ENCODE measurements around the gene MSI2. TPM values are rescaled to one million over a fixed set of nuclear protein-coding genes. Genes with fewer than 3 reads are reported as not detected.

Gene MSI2
- total and polyA plus RNA-seq, 2 donors (not counting 3 experiments of a cell fraction or from before 2014, with no cell fraction given): 20.9 to 59.3 TPM

GRCh38 chr17:57584050-57584551, 327.8 kb downstream of the MSI2 start:
- no peaks in the 10 kb centered on the region for H3K79me2 ChIP-seq (ENCODE audit: control insufficient read depth, insufficient read depth, low read length)
- CTCF ChIA-PET: interaction anchor here (1.2 to 1.7 kb wide), 2 partner anchors 88 to 341 kb away, joined by 4 to 6 read pairs; no protein-coding TSS in a partner anchor
- FAIRE-seq (no peak), DNase-seq (ENCODE audit: low read depth, low spot score) (no peak)
- H3K9me3 ChIP-seq (replicated peaks; ENCODE audit: control insufficient read depth, insufficient read depth, low read length): no peaks in the 10 kb centered on the region
- intact Hi-C loops (cut with micrococcal nuclease) (no loop called here), dilution Hi-C loops (cut with MboI; ENCODE audit: extremely low pct_ligation_motif_present, low sequenced_read_pairs) (no loop called here)
- no peak overlapping the region for H2AFZ ChIP-seq (ENCODE audit: low read depth, low read length)
- H3K4me2 ChIP-seq (ENCODE audit: insufficient read depth, low read length): no peak overlapping the region
- H3K4me1 ChIP-seq (ENCODE audit: control insufficient read depth, extremely low read depth, insufficient read depth, low read length): no peaks in the 10 kb centered on the region
- no peak overlapping the region for H3K9ac ChIP-seq (replicated peaks; ENCODE audit: extremely low read depth, insufficient read depth, low read length)
- POLR2A ChIA-PET: no interaction called here
- BruUV-seq (replicated peaks): no TSS peak
- no peak overlapping the region for H3K27ac ChIP-seq (ENCODE audit: insufficient read depth, low read depth, low read length)
- H3K4me3 ChIP-seq (replicated peaks in 1 of 3; ENCODE audit: insufficient read depth in 1 of 3, low read depth in 1 of 3, low read length in 3 of 3): no peak overlapping the region
- TF ChIP-seq MYC (IDR thresholded peaks at IDR 0.05; ENCODE audit: low read depth, low read length) (no peak), JUN (IDR thresholded peaks at IDR 0.05; ENCODE audit: borderline replicate concordance, insufficient read depth, insufficient read length, low read depth) (no peak), POLR2A (IDR thresholded peaks at IDR 0.05; ENCODE audit: low read depth, low read length) (no peak), GATA2 (IDR thresholded peaks at IDR 0.05; ENCODE audit: insufficient read depth, insufficient read length, low read depth, low read length) (no peak), CTCF (IDR thresholded peaks at IDR 0.05; ENCODE audit: extremely low read depth in 1 of 2, insufficient read depth in 1 of 2, low read depth in 1 of 2, low read length in 2 of 2) (no peak), POLR2AphosphoS5 (IDR thresholded peaks at IDR 0.05; ENCODE audit: insufficient read depth, low read depth, low read length) (no peak), FOS (IDR thresholded peaks at IDR 0.05; ENCODE audit: borderline replicate concordance, insufficient read depth, low read length) (no peak), EZH2 (IDR thresholded peaks at IDR 0.05; ENCODE audit: borderline replicate concordance, low read depth, low read length, severe bottlenecking) (no peak), MAX (IDR thresholded peaks at IDR 0.05; ENCODE audit: insufficient read depth, insufficient read length) (no peak)
- H3K36me3 ChIP-seq (ENCODE audit: control insufficient read depth in 2 of 2, extremely low read depth in 1 of 2, insufficient read depth in 2 of 2, low read length in 2 of 2): no peaks in the 10 kb centered on the region
- H3K27me3 ChIP-seq (ENCODE audit: control insufficient read depth in 2 of 2, insufficient read depth in 2 of 2, low read length in 2 of 2): no peaks in the 10 kb centered on the region
- peaks cover 2% of the 10 kb centered on the region for H4K20me1 ChIP-seq (replicated peaks; ENCODE audit: control insufficient read depth, extremely low read depth, insufficient read depth, low read length)
- H3K9me1 ChIP-seq (replicated peaks; ENCODE audit: control insufficient read depth, extremely low read depth, insufficient read depth, low read length): no peaks in the 10 kb centered on the region

Data from endothelial cell of umbilical vein (primary cell).